IPS-20b (cell line): Measurements from ENCODE around the gene ITPK1.

Experiments used
- H3K27ac ChIP-seq: one replicate; pipeline ENCODE4 v1.5.1; 2013; ENCODE audit warnings: low read length
- H3K27me3 ChIP-seq: 2 replicates; pipeline ENCODE4 v1.6.1; 2013; ENCODE audit warnings: mild to moderate bottlenecking, low read length, inconsistent platforms; ENCODE audit not compliant: insufficient read depth
- H3K36me3 ChIP-seq: 2 replicates; pipeline ENCODE4 v1.6.1; 2013; ENCODE audit warnings: low read depth, mild to moderate bottlenecking, inconsistent platforms, low read length, moderate library complexity; ENCODE audit not compliant: insufficient read depth
- H3K4me1 ChIP-seq: 2 replicates; pipeline ENCODE4 v1.6.1; 2013; ENCODE audit warnings: mild to moderate bottlenecking, control low read depth, inconsistent platforms, low read length, moderate library complexity; ENCODE audit not compliant: insufficient read depth
- H3K4me3 ChIP-seq: 2 replicates; pipeline ENCODE4 v1.5.1; 2013; ENCODE audit warnings: mild to moderate bottlenecking, low read length, inconsistent platforms
- H3K9ac ChIP-seq: 2 replicates; pipeline ENCODE4 v1.6.1; 2013; ENCODE audit warnings: low read depth, mild to moderate bottlenecking, inconsistent platforms, low read length, moderate library complexity
- H3K9me3 ChIP-seq: 2 replicates; pipeline ENCODE4 v1.6.1; 2013; ENCODE audit warnings: mild to moderate bottlenecking, low read depth, low read length, inconsistent platforms; ENCODE audit not compliant: insufficient read depth

The ITPK1 gene

DNA sequence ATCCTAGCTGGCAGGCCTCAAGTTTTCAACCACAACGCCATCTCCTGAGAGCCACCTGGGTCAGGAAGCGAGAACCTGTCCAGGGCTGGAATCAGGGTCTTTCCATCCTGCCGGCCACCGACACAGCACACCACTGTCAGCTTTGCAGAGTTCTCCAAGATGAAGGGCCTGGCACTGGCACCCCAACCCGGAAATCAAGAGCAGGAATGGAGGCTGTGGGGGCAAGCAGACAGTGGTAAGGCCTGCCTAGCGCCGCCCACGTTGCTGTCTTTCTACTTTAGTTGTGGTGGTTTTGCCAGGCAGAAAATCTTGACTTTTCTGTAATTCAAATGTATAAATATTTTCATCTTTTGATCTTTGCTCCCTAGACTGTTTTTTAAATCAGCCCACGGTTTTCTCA, 90.7 kb downstream of the ITPK1 start:
- Histone ChIP-seq H3K27ac (no peak overlapping the region), H3K4me1 (peaks cover 7% of the 10 kb centered on the region; the same call in 1 of the 2 replicates), H3K4me3 (no peak overlapping the region), H3K36me3 (no peaks in the 10 kb centered on the region), H3K9ac (no peak overlapping the region), H3K27me3 (no peaks in the 10 kb centered on the region), H3K9me3 (no peaks in the 10 kb centered on the region)

DNA sequence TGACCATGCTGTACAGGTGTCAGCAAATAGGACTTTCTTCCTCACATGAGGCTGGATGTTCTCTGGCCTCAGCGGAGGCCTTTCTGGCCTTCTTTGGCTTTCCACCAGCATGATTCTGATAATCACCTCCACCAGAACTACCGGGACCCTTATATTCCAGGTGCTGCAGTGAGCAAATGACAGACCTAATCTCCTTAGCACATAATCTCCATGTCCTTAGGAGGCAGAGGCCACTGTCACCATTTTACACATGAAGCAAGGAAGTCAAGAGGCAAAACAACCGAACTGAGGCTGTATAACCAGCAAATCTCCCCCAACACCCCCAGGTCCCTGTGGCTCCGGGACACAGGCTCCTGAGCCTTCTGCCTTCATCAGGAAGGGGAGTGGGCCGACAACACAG, 91.2 kb downstream of the ITPK1 start:
- no peak overlapping the region for H3K4me3 ChIP-seq
- no peak overlapping the region for H3K27ac ChIP-seq
- no peaks in the 10 kb centered on the region for H3K9me3 ChIP-seq
- H3K36me3 ChIP-seq = no peaks in the 10 kb centered on the region
- H3K9ac ChIP-seq = no peak overlapping the region
- H3K4me1 ChIP-seq = peaks cover 11% of the 10 kb centered on the region; the same call in 1 of the 2 replicates
- H3K27me3 ChIP-seq = no peaks in the 10 kb centered on the region

GRCh38 chr14:93023802-93024434, 91.8 kb downstream of the ITPK1 start:
- no peaks in the 10 kb centered on the region for H3K9me3 ChIP-seq
- H3K4me1 ChIP-seq = peaks cover 11% of the 10 kb centered on the region; the same call in 1 of the 2 replicates
- H3K9ac ChIP-seq = no peak overlapping the region
- H3K4me3 ChIP-seq = no peak overlapping the region
- no peaks in the 10 kb centered on the region for H3K27me3 ChIP-seq
- no peak overlapping the region for H3K27ac ChIP-seq
- no peaks in the 10 kb centered on the region for H3K36me3 ChIP-seq

- Histone ChIP-seq H3K27me3 (no peaks in the 10 kb centered on the region), H3K9ac (no peak overlapping the region), H3K9me3 (no peaks in the 10 kb centered on the region), H3K4me1 (peaks cover 11% of the 10 kb centered on the region; the same call in 1 of the 2 replicates), H3K36me3 (no peaks in the 10 kb centered on the region), H3K4me3 (no peak overlapping the region), H3K27ac (no peak overlapping the region)
These were observed 92.7 kb downstream of the ITPK1 start for GRCh38 chr14:93023039-93023438.

DNA sequence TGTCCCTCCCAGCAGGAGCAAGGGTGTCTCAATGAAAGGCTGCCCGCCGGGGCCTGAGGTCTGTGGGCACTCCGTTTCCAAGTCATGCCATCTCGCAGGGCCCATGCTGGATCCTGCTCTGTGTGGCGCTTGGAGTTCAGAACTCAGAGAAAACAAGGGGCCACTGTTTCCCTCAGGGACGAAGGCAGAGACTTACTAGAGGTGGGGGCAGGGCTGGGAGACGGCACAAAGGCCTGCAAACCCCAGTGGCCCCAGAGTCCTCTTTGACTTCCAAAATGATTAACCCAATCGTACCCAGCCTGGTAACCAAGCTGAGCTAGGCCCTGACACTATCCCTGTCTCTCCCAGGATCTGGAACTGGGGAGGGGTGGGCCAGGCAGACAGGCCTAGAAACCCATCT, 95.8 kb downstream of the ITPK1 start:
- Histone ChIP-seq H3K27ac (no peak overlapping the region), H3K27me3 (no peaks in the 10 kb centered on the region), H3K9me3 (no peaks in the 10 kb centered on the region), H3K36me3 (peaks cover 16% of the 10 kb centered on the region; the same call in 1 of the 2 replicates), H3K4me3 (no peak overlapping the region), H3K4me1 (peaks cover 7% of the 10 kb centered on the region; the same call in 1 of the 2 replicates), H3K9ac (peak overlapping the region; percentile 37; the same call in 1 of the 2 replicates)

DNA sequence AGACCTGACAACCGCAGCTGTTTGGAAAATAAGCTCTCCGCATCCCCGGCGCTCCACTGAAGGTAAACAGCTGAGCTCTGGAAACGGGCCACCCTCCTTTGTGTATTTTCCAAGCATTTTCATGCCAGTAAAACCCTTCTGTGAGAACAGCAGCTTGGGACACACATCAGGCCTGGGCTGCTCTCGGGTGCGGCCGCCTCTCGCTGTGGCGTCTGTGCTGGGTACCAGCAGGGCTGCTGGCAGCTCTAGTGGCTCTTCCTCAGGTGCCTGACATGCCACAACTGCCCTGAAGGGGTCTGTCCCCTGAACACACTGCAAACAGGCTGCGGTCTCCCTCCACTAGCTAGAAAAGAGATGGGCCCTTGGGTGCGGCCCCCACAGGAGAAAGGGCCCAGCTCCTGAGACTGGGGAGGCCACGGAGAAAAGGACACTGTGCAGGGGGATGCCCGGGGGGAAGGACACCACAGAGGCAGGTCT, 96.3 kb downstream of the ITPK1 start:
- H3K27me3 ChIP-seq = no peaks in the 10 kb centered on the region
- H3K4me1 ChIP-seq = peaks cover 7% of the 10 kb centered on the region; the same call in 1 of the 2 replicates
- no peaks in the 10 kb centered on the region for H3K9me3 ChIP-seq
- no peak overlapping the region for H3K27ac ChIP-seq
- H3K9ac ChIP-seq = peak overlapping the region; percentile 37; the same call in 1 of the 2 replicates
- no peak overlapping the region for H3K4me3 ChIP-seq
- peaks cover 20% of the 10 kb centered on the region; the same call in 1 of the 2 replicates for H3K36me3 ChIP-seq

- Histone ChIP-seq H3K4me1 (peaks cover 7% of the 10 kb centered on the region; the same call in 1 of the 2 replicates), H3K4me3 (no peak overlapping the region), H3K36me3 (peaks cover 25% of the 10 kb centered on the region; the same call in 1 of the 2 replicates), H3K27ac (no peak overlapping the region), H3K27me3 (no peaks in the 10 kb centered on the region), H3K9ac (no peak overlapping the region), H3K9me3 (no peaks in the 10 kb centered on the region)
These were observed 97.4 kb downstream of the ITPK1 start for GRCh38 chr14:93018366-93018765.

- Histone ChIP-seq H3K9ac (no peak overlapping the region), H3K4me3 (no peak overlapping the region), H3K9me3 (no peaks in the 10 kb centered on the region), H3K4me1 (peaks cover 7% of the 10 kb centered on the region; the same call in 1 of the 2 replicates), H3K27me3 (no peaks in the 10 kb centered on the region), H3K27ac (no peak overlapping the region), H3K36me3 (peaks cover 25% of the 10 kb centered on the region; the same call in 1 of the 2 replicates)
These were observed 97.8 kb downstream of the ITPK1 start for GRCh38 chr14:93017898-93018297.

- H3K27me3 ChIP-seq = no peaks in the 10 kb centered on the region
- H3K9me3 ChIP-seq = no peaks in the 10 kb centered on the region
- peaks cover 7% of the 10 kb centered on the region; the same call in 1 of the 2 replicates for H3K4me1 ChIP-seq
- no peak overlapping the region for H3K27ac ChIP-seq
- H3K36me3 ChIP-seq = peaks cover 25% of the 10 kb centered on the region; the same call in 1 of the 2 replicates
- H3K9ac ChIP-seq = no peak overlapping the region
- H3K4me3 ChIP-seq = no peak overlapping the region
These were observed 98.4 kb downstream of the ITPK1 start for GRCh38 chr14:93017301-93017797.

GRCh38 chr14:93016275-93016845, 99.4 kb downstream of the ITPK1 start:
- Histone ChIP-seq H3K4me3 (no peak overlapping the region), H3K27ac (no peak overlapping the region), H3K9me3 (no peaks in the 10 kb centered on the region), H3K4me1 (peaks cover 7% of the 10 kb centered on the region; the same call in 1 of the 2 replicates), H3K36me3 (peaks cover 25% of the 10 kb centered on the region; the same call in 1 of the 2 replicates), H3K9ac (no peak overlapping the region), H3K27me3 (no peaks in the 10 kb centered on the region)

DNA sequence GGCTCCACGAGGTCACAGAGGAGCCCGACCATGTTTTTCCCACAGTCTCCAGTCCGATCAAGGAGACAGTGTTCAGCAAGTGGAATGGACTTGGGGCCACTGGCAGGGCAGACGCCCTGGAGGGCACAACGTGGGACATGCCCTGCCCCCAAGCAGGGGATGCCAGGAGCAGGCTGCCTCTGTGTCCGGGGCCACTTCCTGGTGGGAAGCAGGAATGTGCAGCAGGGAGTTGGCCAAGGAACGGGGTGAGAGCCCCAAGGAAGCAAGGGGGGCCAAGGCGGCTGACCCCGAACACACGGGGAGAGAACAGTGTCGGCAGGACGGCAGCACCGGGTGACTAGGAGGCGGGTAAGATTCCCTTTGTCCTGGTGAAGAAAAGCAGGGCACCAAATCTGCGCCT, 100.2 kb downstream of the ITPK1 start:
- peaks cover 7% of the 10 kb centered on the region; the same call in 1 of the 2 replicates for H3K4me1 ChIP-seq

More for the DNA sequence above, 100.2 kb downstream of the ITPK1 start:
- H3K9me3 ChIP-seq = no peaks in the 10 kb centered on the region
- H3K27me3 ChIP-seq = no peaks in the 10 kb centered on the region
- no peak overlapping the region for H3K4me3 ChIP-seq
- H3K9ac ChIP-seq = no peak overlapping the region
- peaks cover 25% of the 10 kb centered on the region; the same call in 1 of the 2 replicates for H3K36me3 ChIP-seq
- no peak overlapping the region for H3K27ac ChIP-seq
